GM19023 (cell line): ENCODE measurements around the gene SAFB2.
A peak's percentile ranks its signal among the peaks of the same experiment; 100 is the strongest.

Experiments
- ATAC-seq: cut with Tn5 transposase; IDR thresholded peaks from one replicate; pipeline ENCODE4 v1.9.1; 2021; ENCODE audit warnings: mild to moderate bottlenecking, moderate library complexity; ENCODE audit not compliant: unreplicated experiment

Gene SAFB2

GRCh38 chr19:5622465-5623396, at the start of gene SAFB2, which contains the start of gene SAFB:
TSS of gene SAFB2 (minus strand) at chr19:5622776. CDS start at chr19:5622715, 61 bp downstream.
TSS of gene SAFB (plus strand) at chr19:5623083. CDS start at chr19:5623206, 123 bp downstream.
- peak; percentile 89 for ATAC-seq

GRCh38 chr19:5671600-5671999, 49.0 kb upstream of the SAFB2 start:
- no peak for ATAC-seq

GRCh38 chr19:5669212-5669611, 46.6 kb upstream of the SAFB2 start:
- no peak for ATAC-seq

- no peak for ATAC-seq
Measured at GRCh38 chr19:5667751-5668271, 45.2 kb upstream of the SAFB2 start.

GRCh38 chr19:5666921-5667610, 44.5 kb upstream of the SAFB2 start:
- no peak for ATAC-seq

GRCh38 chr19:5665781-5666513, 43.4 kb upstream of the SAFB2 start:
- no peak for ATAC-seq

- no peak for ATAC-seq
Measured at GRCh38 chr19:5664515-5664914, 41.9 kb upstream of the SAFB2 start.

- ATAC-seq = no peak
Measured at GRCh38 chr19:5663904-5664303, 41.3 kb upstream of the SAFB2 start.

- no peak for ATAC-seq
Measured at GRCh38 chr19:5661483-5661882, 38.9 kb upstream of the SAFB2 start.

GRCh38 chr19:5655412-5655811, 32.8 kb upstream of the SAFB2 start:
- no peak for ATAC-seq

- ATAC-seq = no peak
Measured at GRCh38 chr19:5654931-5655330, 32.4 kb upstream of the SAFB2 start.

- ATAC-seq = no peak
Measured at GRCh38 chr19:5652261-5652660, 29.7 kb upstream of the SAFB2 start.

- no peak for ATAC-seq
Measured at GRCh38 chr19:5651361-5651760, 28.8 kb upstream of the SAFB2 start.

- no peak for ATAC-seq
Measured at GRCh38 chr19:5648464-5648863, 25.9 kb upstream of the SAFB2 start.

GRCh38 chr19:5646703-5647102, 24.1 kb upstream of the SAFB2 start:
- ATAC-seq = no peak

GRCh38 chr19:5645409-5645808, 22.8 kb upstream of the SAFB2 start:
- ATAC-seq = no peak

- no peak for ATAC-seq
Measured at GRCh38 chr19:5644037-5644436, 21.5 kb upstream of the SAFB2 start.

- ATAC-seq = no peak
Measured at GRCh38 chr19:5643060-5643459, 20.5 kb upstream of the SAFB2 start.

GRCh38 chr19:5642204-5642603, 19.6 kb upstream of the SAFB2 start:
- no peak for ATAC-seq

GRCh38 chr19:5641171-5641570, 18.6 kb upstream of the SAFB2 start:
- no peak for ATAC-seq

- no peak for ATAC-seq
Measured at GRCh38 chr19:5637971-5638370, 15.4 kb upstream of the SAFB2 start.
